ENCODE results near the gene MINDY1. TPM values are rescaled to one million over a fixed set of nuclear protein-coding genes. Genes with fewer than 3 reads are reported as not detected.

The MINDY1 gene
- total RNA-seq, 1 experiment from 2014 or later, result 15.8 TPM

DNA sequence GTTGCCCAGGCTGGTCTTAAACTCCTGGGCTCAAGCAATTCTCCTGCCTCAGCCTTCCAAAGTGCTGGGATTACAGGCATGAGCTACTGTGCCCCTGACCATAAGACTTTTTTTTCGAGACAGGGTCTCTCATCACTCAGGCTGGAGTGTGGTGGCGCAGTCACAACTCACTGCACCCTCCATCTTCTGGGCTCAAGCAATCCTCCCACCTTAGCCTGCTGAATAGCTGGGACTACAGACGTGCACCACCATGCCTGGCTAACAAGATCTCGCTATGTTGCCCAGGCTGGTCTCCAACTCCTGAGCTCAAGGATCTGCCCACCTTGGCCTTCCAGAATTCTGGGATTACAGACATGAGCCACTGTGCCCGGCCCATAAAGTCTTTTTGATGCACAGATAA, 42.8 kb upstream of the MINDY1 start:
- TF ChIP-seq, protein P1, sequence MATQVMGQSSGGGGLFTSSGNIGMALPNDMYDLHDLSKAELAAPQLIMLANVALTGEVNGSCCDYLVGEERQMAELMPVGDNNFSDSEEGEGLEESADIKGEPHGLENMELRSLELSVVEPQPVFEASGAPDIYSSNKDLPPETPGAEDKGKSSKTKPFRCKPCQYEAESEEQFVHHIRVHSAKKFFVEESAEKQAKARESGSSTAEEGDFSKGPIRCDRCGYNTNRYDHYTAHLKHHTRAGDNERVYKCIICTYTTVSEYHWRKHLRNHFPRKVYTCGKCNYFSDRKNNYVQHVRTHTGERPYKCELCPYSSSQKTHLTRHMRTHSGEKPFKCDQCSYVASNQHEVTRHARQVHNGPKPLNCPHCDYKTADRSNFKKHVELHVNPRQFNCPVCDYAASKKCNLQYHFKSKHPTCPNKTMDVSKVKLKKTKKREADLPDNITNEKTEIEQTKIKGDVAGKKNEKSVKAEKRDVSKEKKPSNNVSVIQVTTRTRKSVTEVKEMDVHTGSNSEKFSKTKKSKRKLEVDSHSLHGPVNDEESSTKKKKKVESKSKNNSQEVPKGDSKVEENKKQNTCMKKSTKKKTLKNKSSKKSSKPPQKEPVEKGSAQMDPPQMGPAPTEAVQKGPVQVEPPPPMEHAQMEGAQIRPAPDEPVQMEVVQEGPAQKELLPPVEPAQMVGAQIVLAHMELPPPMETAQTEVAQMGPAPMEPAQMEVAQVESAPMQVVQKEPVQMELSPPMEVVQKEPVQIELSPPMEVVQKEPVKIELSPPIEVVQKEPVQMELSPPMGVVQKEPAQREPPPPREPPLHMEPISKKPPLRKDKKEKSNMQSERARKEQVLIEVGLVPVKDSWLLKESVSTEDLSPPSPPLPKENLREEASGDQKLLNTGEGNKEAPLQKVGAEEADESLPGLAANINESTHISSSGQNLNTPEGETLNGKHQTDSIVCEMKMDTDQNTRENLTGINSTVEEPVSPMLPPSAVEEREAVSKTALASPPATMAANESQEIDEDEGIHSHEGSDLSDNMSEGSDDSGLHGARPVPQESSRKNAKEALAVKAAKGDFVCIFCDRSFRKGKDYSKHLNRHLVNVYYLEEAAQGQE (IDR thresholded peaks at IDR 0.05; ENCODE audit: insufficient read depth in 1 of 2, low read depth in 2 of 2, low read length in 1 of 2), result no peak
- Histone ChIP-seq H3K27me3 (ENCODE audit: control insufficient read depth, insufficient read depth, low read length) (no peaks in the 10 kb centered on the region), H3K27ac (ENCODE audit: low read length) (no peak overlapping the region), H3K36me3 (ENCODE audit: control insufficient read depth, insufficient read depth, low read length) (peaks cover 10% of the 10 kb centered on the region), H3K4me3 (ENCODE audit: low read depth in 2 of 2, low read length in 2 of 2) (no peak overlapping the region), H3K4me1 (ENCODE audit: control insufficient read depth, insufficient read depth, low read length) (peaks cover 3% of the 10 kb centered on the region; the same call in 1 of the 2 replicates), H3K9me3 (ENCODE audit: control insufficient read depth, insufficient read depth, low read depth, low read length) (no peaks in the 10 kb centered on the region)
- intact Hi-C loops (cut with micrococcal nuclease; ENCODE audit: unreplicated experiment), result no loop called here
- BruUV-seq (replicated peaks), result no TSS peak
- CTCF ChIA-PET, result interaction anchor here (0.6 to 0.7 kb wide), 2 partner anchors 10 to 40 kb away, joined by 3 to 4 read pairs; partner anchors contain the start of gene MLLT11
- DNase-seq (ENCODE audit: low read depth, low spot score) (no peak), ATAC-seq (no peak)
- POLR2A ChIA-PET, result no interaction called here
- in situ Hi-C loops (cut with HindIII; ENCODE audit: low pct_unique_long_range_greater_than_20kb, low sequenced_read_pairs), result no loop called here

DNA sequence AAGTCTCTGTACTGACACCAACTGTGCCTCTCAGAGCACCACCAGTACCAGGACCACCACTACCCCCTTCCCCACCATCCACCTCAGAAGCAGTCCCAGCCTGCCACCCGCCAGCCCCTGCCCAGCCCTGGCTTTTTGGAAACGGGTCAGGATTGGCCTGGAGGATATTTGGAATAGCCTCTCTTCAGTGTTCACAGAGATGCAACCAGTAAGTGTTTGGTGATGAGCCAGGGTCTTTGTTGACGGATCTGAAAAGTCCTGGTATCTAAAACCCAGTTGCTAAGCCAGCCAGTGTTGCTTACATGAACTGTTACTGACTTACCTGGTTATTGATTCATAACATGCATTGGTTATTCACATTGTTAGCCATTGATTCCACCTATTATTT, 41.9 kb upstream of the MINDY1 start:
- BruUV-seq (replicated peaks), result no TSS peak
- H3K4me3 ChIP-seq (ENCODE audit: low read depth in 2 of 2, low read length in 2 of 2), result peak overlapping the region; percentile 66 to 88
- ChIA-PET POLR2A (no interaction called here), CTCF (interaction anchor here (0.9 kb wide), 1 partner anchor 12 kb away, joined by 4 read pairs; the partner anchor contains the start of gene MLLT11)
- no peak for ATAC-seq
- H3K4me1 ChIP-seq (ENCODE audit: control insufficient read depth, insufficient read depth, low read length), result peaks cover 3% of the 10 kb centered on the region; the same call in 1 of the 2 replicates
- TF ChIP-seq TCF7L2 (IDR thresholded peaks at IDR 0.05; ENCODE audit: low read depth, low read length), result no peak
- TF ChIP-seq, protein P2, sequence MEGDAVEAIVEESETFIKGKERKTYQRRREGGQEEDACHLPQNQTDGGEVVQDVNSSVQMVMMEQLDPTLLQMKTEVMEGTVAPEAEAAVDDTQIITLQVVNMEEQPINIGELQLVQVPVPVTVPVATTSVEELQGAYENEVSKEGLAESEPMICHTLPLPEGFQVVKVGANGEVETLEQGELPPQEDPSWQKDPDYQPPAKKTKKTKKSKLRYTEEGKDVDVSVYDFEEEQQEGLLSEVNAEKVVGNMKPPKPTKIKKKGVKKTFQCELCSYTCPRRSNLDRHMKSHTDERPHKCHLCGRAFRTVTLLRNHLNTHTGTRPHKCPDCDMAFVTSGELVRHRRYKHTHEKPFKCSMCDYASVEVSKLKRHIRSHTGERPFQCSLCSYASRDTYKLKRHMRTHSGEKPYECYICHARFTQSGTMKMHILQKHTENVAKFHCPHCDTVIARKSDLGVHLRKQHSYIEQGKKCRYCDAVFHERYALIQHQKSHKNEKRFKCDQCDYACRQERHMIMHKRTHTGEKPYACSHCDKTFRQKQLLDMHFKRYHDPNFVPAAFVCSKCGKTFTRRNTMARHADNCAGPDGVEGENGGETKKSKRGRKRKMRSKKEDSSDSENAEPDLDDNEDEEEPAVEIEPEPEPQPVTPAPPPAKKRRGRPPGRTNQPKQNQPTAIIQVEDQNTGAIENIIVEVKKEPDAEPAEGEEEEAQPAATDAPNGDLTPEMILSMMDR (IDR thresholded peaks at IDR 0.05), result peak; percentile 51
- DNase-seq (ENCODE audit: low read depth, low spot score), result no peak
- intact Hi-C loops (cut with micrococcal nuclease; ENCODE audit: unreplicated experiment) (no loop called here), in situ Hi-C loops (cut with HindIII; ENCODE audit: low pct_unique_long_range_greater_than_20kb, low sequenced_read_pairs) (no loop called here)
- no peaks in the 10 kb centered on the region for H3K9me3 ChIP-seq (ENCODE audit: control insufficient read depth, insufficient read depth, low read depth, low read length)
- H3K36me3 ChIP-seq (ENCODE audit: control insufficient read depth, insufficient read depth, low read length), result peaks cover 9% of the 10 kb centered on the region
- H3K27me3 ChIP-seq (ENCODE audit: control insufficient read depth, insufficient read depth, low read length), result no peaks in the 10 kb centered on the region
- peak overlapping the region; percentile 86 for H3K27ac ChIP-seq (ENCODE audit: low read length)

DNA sequence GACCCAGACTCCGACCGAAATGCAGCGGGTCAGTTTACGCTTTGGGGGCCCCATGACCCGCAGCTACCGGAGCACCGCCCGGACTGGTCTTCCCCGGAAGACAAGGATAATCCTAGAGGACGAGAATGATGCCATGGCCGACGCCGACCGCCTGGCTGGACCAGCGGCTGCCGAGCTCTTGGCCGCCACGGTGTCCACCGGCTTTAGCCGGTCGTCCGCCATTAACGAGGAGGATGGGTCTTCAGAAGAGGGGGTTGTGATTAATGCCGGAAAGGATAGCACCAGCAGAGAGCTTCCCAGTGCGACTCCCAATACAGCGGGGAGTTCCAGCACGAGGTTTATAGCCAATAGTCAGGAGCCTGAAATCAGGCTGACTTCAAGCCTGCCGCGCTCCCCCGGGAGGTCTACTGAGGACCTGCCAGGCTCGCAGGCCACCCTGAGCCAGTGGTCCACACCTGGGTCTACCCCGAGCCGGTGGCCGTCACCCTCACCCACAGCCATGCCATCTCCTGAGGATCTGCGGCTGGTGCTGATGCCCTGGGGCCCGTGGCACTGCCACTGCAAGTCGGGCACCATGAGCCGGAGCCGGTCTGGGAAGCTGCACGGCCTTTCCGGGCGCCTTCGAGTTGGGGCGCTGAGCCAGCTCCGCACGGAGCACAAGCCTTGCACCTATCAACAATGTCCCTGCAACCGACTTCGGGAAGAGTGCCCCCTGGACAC, 41.4 kb upstream of the MINDY1 start:
- no peak for DNase-seq (ENCODE audit: low read depth, low spot score)
- TF ChIP-seq, protein P2 (IDR thresholded peaks at IDR 0.05), result peak; percentile 81
- TF ChIP-seq, protein P1 (IDR thresholded peaks at IDR 0.05; ENCODE audit: insufficient read depth in 1 of 2, low read depth in 2 of 2, low read length in 1 of 2), result 0 out of 4 replicates have a peak, but pooled peaks of 1 of the 2 experiments have one; percentile 4
- peak; percentile 13 for TF ChIP-seq TCF7L2 (IDR thresholded peaks at IDR 0.05; ENCODE audit: low read depth, low read length)
- TF ChIP-seq POLR2AphosphoS5 (IDR thresholded peaks at IDR 0.05; ENCODE audit: low read depth, low read length), result no peak; the same call in 1 of the 2 replicates
- TF ChIP-seq SIN3A (IDR thresholded peaks at IDR 0.05; ENCODE audit: borderline replicate concordance, insufficient read depth, low read depth, low read length), result 0 out of 2 replicates have a peak, but pooled peaks have one; percentile 55
- BruUV-seq (replicated peaks), result TSS peak; percentile 84
- intact Hi-C loops (cut with micrococcal nuclease; ENCODE audit: unreplicated experiment), result no loop called here
- in situ Hi-C loops (cut with HindIII; ENCODE audit: low pct_unique_long_range_greater_than_20kb, low sequenced_read_pairs), result no loop called here
- H3K27me3 ChIP-seq (ENCODE audit: control insufficient read depth, insufficient read depth, low read length), result no peaks in the 10 kb centered on the region
- H3K36me3 ChIP-seq (ENCODE audit: control insufficient read depth, insufficient read depth, low read length), result peaks cover 9% of the 10 kb centered on the region
- CTCF ChIA-PET, result interaction anchor here (0.5 to 1.5 kb wide), 5 partner anchors 13 to 104 kb away, joined by 3 to 5 read pairs (median 5); partner anchors contain the start of gene MLLT11
- no peaks in the 10 kb centered on the region for H3K9me3 ChIP-seq (ENCODE audit: control insufficient read depth, insufficient read depth, low read depth, low read length)
- peak overlapping the region; percentile 66 to 88 for H3K4me3 ChIP-seq (ENCODE audit: low read depth in 2 of 2, low read length in 2 of 2)
- POLR2A ChIA-PET, result no interaction called here
- peak overlapping the region; percentile 86 for H3K27ac ChIP-seq (ENCODE audit: low read length)
- peaks cover 3% of the 10 kb centered on the region; the same call in 1 of the 2 replicates for H3K4me1 ChIP-seq (ENCODE audit: control insufficient read depth, insufficient read depth, low read length)
- peak; percentile 82 for ATAC-seq
